ENCODE measurements around the gene TPPP2.
"Not testable (repeated sequence)": the region's sequence is repeated elsewhere in the genome, so short reads cannot be mapped to it uniquely, and the experiment has no call there.

- TF ChIP-seq EZH2 (IDR thresholded peaks at IDR 0.05; ENCODE audit: borderline replicate concordance, low read depth, low read length, poor library complexity, severe bottlenecking); CTCF (conservative IDR thresholded peaks at IDR 0.05; ENCODE audit: low read depth, low read length): not testable (repeated sequence)
These were observed 44.4 kb upstream of the TPPP2 start for GRCh38 chr14:20985650-20986049.
